SH-SY5Y (cell line): Measurements from ENCODE around the gene PCNT.

Source experiments
- GATA2 ChIP-seq: IDR thresholded peaks from 2 replicates; pipeline ENCODE4 v1.6.1; 2011; ENCODE audit warnings: mild to moderate bottlenecking, low read depth, low read length
- GATA3 ChIP-seq: IDR thresholded peaks from 2 replicates; pipeline ENCODE4 v1.6.1; 2011; ENCODE audit warnings: low read depth, mild to moderate bottlenecking, low read length, moderate library complexity

GRCh38 chr21:46297338-46298271, 26.4 kb upstream of the PCNT start:
- TF ChIP-seq GATA3 (no peak), GATA2 (no peak)
